ENCODE data around the gene XPR1. TPM values are rescaled to one million over a fixed set of nuclear protein-coding genes. Genes with fewer than 3 reads are reported as not detected.

XPR1 gene
- total and polyA plus RNA-seq, 10 of the 15 experiments (the other 5 are each of a cell fraction or from before 2014, with no cell fraction given), result 1.1 to 33.9 (median 11.3) TPM

- no peak for FAIRE-seq
- H3K79me2 ChIP-seq (ENCODE audit: control insufficient read depth, insufficient read depth, low read length), result no peaks in the 10 kb centered on the region
- ChIA-PET POLR2A (no interaction called here), CTCF (no interaction called here), SMC1A (ENCODE audit: uncharacterized antibody, unreplicated experiment) (no interaction called here), RAD21 (ENCODE audit: unreplicated experiment) (no interaction called here)
- intact Hi-C loops (cut with micrococcal nuclease; ENCODE audit: unreplicated experiment), result no loop called here
- DNase-seq (ENCODE audit: low read depth, low spot score), result no peak
- H3K36me3 ChIP-seq (ENCODE audit: control insufficient read depth in 2 of 2, insufficient read depth in 2 of 2, low read length in 1 of 2), result no peaks in the 10 kb centered on the region
- H2AFZ ChIP-seq (ENCODE audit: control insufficient read depth, low read depth, low read length), result no peak overlapping the region
- BruUV-seq (replicated peaks), result no TSS peak
- H4K20me1 ChIP-seq (ENCODE audit: control insufficient read depth, insufficient read depth), result no peaks in the 10 kb centered on the region
- in situ Hi-C loops (cut with MboI), result no loop called here
- no peak overlapping the region for H3K4me3 ChIP-seq
- ATAC-seq, result no peak
- H3K9ac ChIP-seq (ENCODE audit: control insufficient read depth, insufficient read depth, low read length), result no peak overlapping the region
- H3K27me3 ChIP-seq (replicated peaks in 1 of 2; ENCODE audit: control insufficient read depth in 2 of 2, insufficient read depth in 2 of 2, low read length in 1 of 2), result no peaks in the 10 kb centered on the region
- no peak overlapping the region for H3K4me2 ChIP-seq (ENCODE audit: control insufficient read depth, insufficient read depth)
- no peaks in the 10 kb centered on the region for H3K4me1 ChIP-seq (ENCODE audit: control insufficient read depth, insufficient read depth, low read length)
- H3K27ac ChIP-seq (ENCODE audit: control insufficient read depth, insufficient read depth), result no peak overlapping the region
- H3K9me3 ChIP-seq (replicated peaks; ENCODE audit: control insufficient read depth, insufficient read depth, low read length), result no peaks in the 10 kb centered on the region
- 92% methylated on average over 1 of the region's 1 CpG for WGBS (ENCODE audit: insufficient coverage, insufficient replicate concordance, low lambda C conversion rate, missing lambda C conversion rate)
- TF ChIP-seq PML (IDR thresholded peaks at IDR 0.05; ENCODE audit: low read length) (no peak), EP300 (IDR thresholded peaks at IDR 0.05; ENCODE audit: borderline replicate concordance in 1 of 2, control insufficient read depth in 1 of 2, low read depth in 2 of 2, low read length in 2 of 2) (no peak), NFYB (IDR thresholded peaks at IDR 0.05; ENCODE audit: insufficient read depth, low read depth, low read length) (no peak), KDM1A (IDR thresholded peaks at IDR 0.05; ENCODE audit: borderline replicate concordance) (no peak), ELK1 (IDR thresholded peaks at IDR 0.05; ENCODE audit: low read depth, low read length) (no peak), CREM (IDR thresholded peaks at IDR 0.05; ENCODE audit: low read depth) (no peak), ATF3 (IDR thresholded peaks at IDR 0.05; ENCODE audit: borderline replicate concordance, extremely low read depth, low read depth, low read length) (no peak), ZBTB4 (CRISPR knock-in tag; IDR thresholded peaks at IDR 0.05) (no peak), PKNOX1 (IDR thresholded peaks at IDR 0.05) (no peak), ZNF384 (IDR thresholded peaks at IDR 0.05; ENCODE audit: borderline replicate concordance, low read depth, low read length) (no peak), PBX3 (IDR thresholded peaks at IDR 0.05; ENCODE audit: insufficient replicate concordance, low read depth, low read length) (no peak), ZNF592 (IDR thresholded peaks at IDR 0.05) (no peak)
These were observed 31.5 kb upstream of the XPR1 start for GRCh38 chr1:180600343-180600742.
